PC-3 (cell line): ENCODE measurements around the gene PKMYT1. TPM values are rescaled to one million over a fixed set of nuclear protein-coding genes. Genes with fewer than 3 reads are reported as not detected.

Source experiments
- ATAC-seq: fragments of 200-7000 bp; cut with Tn5 transposase; 2 replicates; pipeline ENCODE4 v1.9.1; 2020; ENCODE audit warnings: mild to moderate bottlenecking, moderate library complexity
- BruUV-seq: library from RNA; stranded (reverse); fragments of 400-500 nt; replicated peaks from 2 replicates; lab custom pipeline; 2021; lab: Mats Ljungman, UMichigan
- CTCF ChIA-PET: fragments of 300-600 bp; sonication (Branson Sonifier 250); formaldehyde crosslinking; loops from one replicate; lab custom pipeline; 2022; ENCODE audit warnings: antibody characterized with exemption; lab: Charles Lee
- POLR2A ChIA-PET: fragments of 300-600 bp; sonication (Branson Sonifier 250); formaldehyde crosslinking; loops from one replicate; lab custom pipeline; 2022; ENCODE audit warnings: antibody characterized with exemption; ENCODE audit not compliant: unreplicated experiment; lab: Charles Lee
- DNase-seq: peaks from one replicate; pipeline ENCODE4 v3.0.0-alpha.2; 2015
- H2AFZ ChIP-seq: fragments of 300-600 bp; sonication (generic); 2 replicates; pipeline ENCODE4 v1.6.0; 2016; ENCODE audit warnings: antibody characterized with exemption, low read length
- H3F3A ChIP-seq: fragments of 300-600 bp; sonication (generic); one replicate; pipeline ENCODE4 v1.6.0; 2017; ENCODE audit warnings: antibody characterized with exemption, low read length, control low read depth, mild to moderate bottlenecking; ENCODE audit not compliant: unreplicated experiment
- H3K27ac ChIP-seq: fragments of 300-600 bp; sonication (generic); 2 replicates; pipeline ENCODE4 v1.5.1; 2016; ENCODE audit warnings: mild to moderate bottlenecking, low read length
- H3K27me3 ChIP-seq: fragments of 300-600 bp; sonication (generic); 2 replicates; pipeline ENCODE4 v1.6.1; 2016; ENCODE audit warnings: low read length, mixed read lengths
- H3K36me3 ChIP-seq: fragments of 300-600 bp; sonication (generic); 2 replicates; pipeline ENCODE4 v1.6.1; 2016; ENCODE audit warnings: low read depth, mixed run types, low read length, mixed read lengths
- H3K4me1 ChIP-seq: fragments of 300-600 bp; sonication (generic); 2 replicates; pipeline ENCODE4 v1.5.1; 2016; ENCODE audit warnings: low read length; ENCODE audit not compliant: insufficient read depth
- H3K4me2 ChIP-seq: fragments of 300-600 bp; sonication (generic); 2 replicates; pipeline ENCODE4 v1.6.0; 2016; ENCODE audit warnings: low read length
- H3K4me3 ChIP-seq: fragments of 300-600 bp; sonication (generic); 2 replicates; pipeline ENCODE4 v1.5.1; 2016; ENCODE audit warnings: mild to moderate bottlenecking, low read length, mixed read lengths
- H3K79me2 ChIP-seq: fragments of 300-600 bp; sonication (generic); 2 replicates; pipeline ENCODE4 v1.6.1; 2017; ENCODE audit warnings: low read length, mixed read lengths
- H3K9ac ChIP-seq: fragments of 300-600 bp; sonication (generic); 2 replicates; pipeline ENCODE4 v1.6.0; 2016; ENCODE audit warnings: mild to moderate bottlenecking, low read length
- H3K9me2 ChIP-seq: fragments of 300-600 bp; sonication (generic); replicated peaks from 2 replicates; pipeline ENCODE4 v1.6.1; 2016; ENCODE audit warnings: mixed run types, low read length, mixed read lengths
- H3K9me3 ChIP-seq: fragments of 300-600 bp; sonication (generic); 2 replicates; pipeline ENCODE4 v1.6.1; 2016; ENCODE audit warnings: low read length, mixed read lengths
- H4K20me1 ChIP-seq: fragments of 300-600 bp; sonication (generic); 2 replicates; pipeline ENCODE4 v1.6.1; 2016; ENCODE audit warnings: low read length, mixed read lengths
- EZH2 ChIP-seq: fragments of 300-600 bp; sonication (generic); IDR thresholded peaks from one replicate; pipeline ENCODE4 v1.6.1; 2017; ENCODE audit warnings: antibody characterized with exemption, mild to moderate bottlenecking, low read length; ENCODE audit not compliant: unreplicated experiment
- EZH2phosphoT487 ChIP-seq: fragments of 300-600 bp; sonication (generic); IDR thresholded peaks from 2 replicates; pipeline ENCODE4 v1.6.1; 2018; ENCODE audit warnings: mild to moderate bottlenecking, antibody characterized with exemption, low read length, borderline replicate concordance
- intact Hi-C: fragments of 100-400 bp; cut with micrococcal nuclease; formaldehyde crosslinking; loops from 2 replicates; pipeline ENCODE4 v1.9.0; 2023
- total RNA-seq: library from RNA; depleted of rRNA; stranded (reverse); fragments of >200 nt; gene quantifications from 2 replicates; pipeline ENCODE4 v1.2.3, GENCODE V29; 2014
- TF ChIP-seq, protein P1 (sequence below): fragments of 300-600 bp; sonication (generic); conservative IDR thresholded peaks from 2 replicates; pipeline ENCODE4 v1.5.1; 2017; ENCODE audit warnings: antibody characterized with exemption, low read depth, mild to moderate bottlenecking, low read length

Gene PKMYT1
- total RNA-seq, 1 experiment from 2014 or later = 51.9 TPM

DNA sequence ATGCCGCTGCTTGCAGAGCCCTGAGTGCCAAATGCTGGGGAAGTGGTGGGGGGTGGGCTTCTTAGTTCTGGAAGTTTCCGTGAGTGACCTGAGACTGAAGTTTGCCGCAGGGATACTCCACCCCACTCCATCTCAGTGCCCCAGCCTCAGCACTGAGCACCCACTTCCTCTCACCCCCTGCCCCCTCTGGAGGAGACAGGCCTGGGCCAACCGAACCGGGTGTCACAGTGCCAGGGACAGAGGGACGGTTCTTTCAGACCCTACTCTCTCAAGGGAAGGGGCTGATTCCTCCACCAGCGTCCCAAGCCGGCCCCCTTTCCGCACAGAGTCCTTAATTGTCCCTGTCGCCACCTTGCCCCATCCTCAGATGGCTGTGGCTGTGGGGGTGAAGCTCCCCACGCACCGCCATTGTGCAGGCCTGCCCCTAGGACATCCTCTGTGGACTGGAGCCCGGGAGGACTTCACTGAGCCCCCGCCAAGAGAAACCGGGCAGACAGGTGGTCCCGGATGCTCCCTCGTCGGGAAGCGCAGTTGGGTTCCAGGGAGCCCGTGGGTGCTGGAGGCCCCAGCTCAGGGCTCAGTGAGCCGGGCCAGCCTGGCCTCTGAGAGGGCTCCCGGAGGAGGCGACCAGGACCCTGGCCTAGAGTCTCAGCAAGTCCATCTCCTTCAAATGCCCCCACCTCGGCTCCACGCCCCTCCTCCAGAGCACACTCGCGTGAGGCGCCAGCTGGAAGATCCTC is 17.7 kb downstream of the PKMYT1 start:
- DNase-seq (no peak), ATAC-seq (no peak)
- TF ChIP-seq EZH2phosphoT487 (no peak), EZH2 (no peak)
- TF ChIP-seq, protein P1, sequence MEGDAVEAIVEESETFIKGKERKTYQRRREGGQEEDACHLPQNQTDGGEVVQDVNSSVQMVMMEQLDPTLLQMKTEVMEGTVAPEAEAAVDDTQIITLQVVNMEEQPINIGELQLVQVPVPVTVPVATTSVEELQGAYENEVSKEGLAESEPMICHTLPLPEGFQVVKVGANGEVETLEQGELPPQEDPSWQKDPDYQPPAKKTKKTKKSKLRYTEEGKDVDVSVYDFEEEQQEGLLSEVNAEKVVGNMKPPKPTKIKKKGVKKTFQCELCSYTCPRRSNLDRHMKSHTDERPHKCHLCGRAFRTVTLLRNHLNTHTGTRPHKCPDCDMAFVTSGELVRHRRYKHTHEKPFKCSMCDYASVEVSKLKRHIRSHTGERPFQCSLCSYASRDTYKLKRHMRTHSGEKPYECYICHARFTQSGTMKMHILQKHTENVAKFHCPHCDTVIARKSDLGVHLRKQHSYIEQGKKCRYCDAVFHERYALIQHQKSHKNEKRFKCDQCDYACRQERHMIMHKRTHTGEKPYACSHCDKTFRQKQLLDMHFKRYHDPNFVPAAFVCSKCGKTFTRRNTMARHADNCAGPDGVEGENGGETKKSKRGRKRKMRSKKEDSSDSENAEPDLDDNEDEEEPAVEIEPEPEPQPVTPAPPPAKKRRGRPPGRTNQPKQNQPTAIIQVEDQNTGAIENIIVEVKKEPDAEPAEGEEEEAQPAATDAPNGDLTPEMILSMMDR = no peak
- CTCF ChIA-PET = interaction anchor here (0.5 kb wide), 1 partner anchor 20 kb away, joined by 4 read pairs; no protein-coding TSS in a partner anchor
- no peaks in the 10 kb centered on the region for H3K79me2 ChIP-seq
- H3K4me2 ChIP-seq = peak overlapping the region; percentile 98; the same call in 1 of the 2 replicates
- no peaks in the 10 kb centered on the region for H3K36me3 ChIP-seq
- POLR2A ChIA-PET = no interaction called here
- no peaks in the 10 kb centered on the region for H3K9me3 ChIP-seq
- H3F3A ChIP-seq = no peaks in the 10 kb centered on the region
- H4K20me1 ChIP-seq = no peaks in the 10 kb centered on the region
- H3K4me1 ChIP-seq = 0 out of 2 replicates have a peak, but pooled peaks cover 11% of the 10 kb centered on the region
- no peaks in the 10 kb centered on the region for H3K9me2 ChIP-seq
- no peaks in the 10 kb centered on the region for H3K27me3 ChIP-seq
- H3K4me3 ChIP-seq = no peak overlapping the region
- H3K9ac ChIP-seq = no peak overlapping the region
- H3K27ac ChIP-seq = no peak overlapping the region
- intact Hi-C loops = loop anchor here (10.0 kb wide), 1 partner anchor 58 kb away; no protein-coding TSS in a partner anchor
- H2AFZ ChIP-seq = no peak overlapping the region
- BruUV-seq = no TSS peak

DNA sequence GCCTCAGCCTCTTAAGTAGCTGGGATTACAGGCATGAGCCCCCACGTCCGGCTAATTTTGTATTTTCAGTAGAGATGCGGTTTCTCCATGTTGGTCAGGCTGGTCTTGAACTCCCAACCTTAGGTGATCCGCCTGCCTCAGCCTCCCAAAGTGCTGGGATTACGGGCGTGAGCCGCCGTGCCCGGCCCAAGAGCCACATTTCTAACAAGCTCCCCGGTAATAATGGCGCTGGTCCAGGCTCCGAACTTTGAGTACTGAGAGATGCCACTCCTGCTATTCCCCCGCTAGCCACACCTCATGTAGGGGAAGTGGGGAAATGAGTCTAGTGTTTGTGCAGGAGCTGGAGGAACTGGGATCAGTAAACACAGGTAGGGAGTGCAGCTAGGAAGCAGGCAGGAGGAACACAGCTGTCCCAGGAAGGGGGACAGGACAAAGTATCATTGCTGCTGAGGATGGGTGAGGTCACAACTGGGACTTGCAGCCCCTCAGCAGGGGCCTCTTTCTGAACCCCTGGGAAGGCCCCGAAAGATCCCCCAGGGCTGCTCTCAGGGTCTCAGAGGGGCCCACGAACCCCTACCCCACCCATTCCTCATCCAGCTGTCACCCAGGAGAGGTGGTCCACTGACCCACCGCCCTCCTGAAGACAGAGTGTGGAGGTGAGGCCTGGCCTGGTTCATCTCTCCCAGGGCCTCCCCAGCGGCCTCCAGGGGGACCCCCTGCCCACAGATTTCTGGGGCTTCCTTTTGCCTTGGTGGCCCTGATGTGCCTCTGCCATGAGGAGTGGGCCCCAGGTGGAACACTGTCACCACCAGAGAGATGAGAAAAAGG is 19.8 kb downstream of the PKMYT1 start:
- intact Hi-C loops = loop anchor here (10.0 kb wide), 1 partner anchor 56 kb away; no protein-coding TSS in a partner anchor
- H3K27me3 ChIP-seq = no peaks in the 10 kb centered on the region
- no peak overlapping the region for H3K4me2 ChIP-seq
- ChIA-PET CTCF (no interaction called here), POLR2A (no interaction called here)
- no peak for TF ChIP-seq EZH2phosphoT487
- TF ChIP-seq, protein P1 = no peak
- no peak for TF ChIP-seq EZH2
- no peaks in the 10 kb centered on the region for H4K20me1 ChIP-seq
- no peak overlapping the region for H3K9ac ChIP-seq
- DNase-seq = no peak
- no peak overlapping the region for H2AFZ ChIP-seq
- no TSS peak for BruUV-seq
- no peaks in the 10 kb centered on the region for H3K79me2 ChIP-seq
- no peak overlapping the region for H3K27ac ChIP-seq
- no peaks in the 10 kb centered on the region for H3K36me3 ChIP-seq
- H3F3A ChIP-seq = no peaks in the 10 kb centered on the region
- H3K4me3 ChIP-seq = no peak overlapping the region
- H3K4me1 ChIP-seq = 0 out of 2 replicates have a peak, but pooled peaks cover 11% of the 10 kb centered on the region
- ATAC-seq = no peak
- H3K9me2 ChIP-seq = no peaks in the 10 kb centered on the region
- no peaks in the 10 kb centered on the region for H3K9me3 ChIP-seq
